ENCODE data around the gene C4orf46. TPM values are rescaled to one million over a fixed set of nuclear protein-coding genes. Genes with fewer than 3 reads are reported as not detected.
A peak's percentile ranks its signal among the peaks of the same experiment; 100 is the strongest.
"Not testable (repeated sequence)": the region's sequence is repeated elsewhere in the genome, so short reads cannot be mapped to it uniquely, and the experiment has no call there.

C4orf46 gene
- total RNA-seq, 1 donor from 2014 or later: 16.7 TPM

DNA sequence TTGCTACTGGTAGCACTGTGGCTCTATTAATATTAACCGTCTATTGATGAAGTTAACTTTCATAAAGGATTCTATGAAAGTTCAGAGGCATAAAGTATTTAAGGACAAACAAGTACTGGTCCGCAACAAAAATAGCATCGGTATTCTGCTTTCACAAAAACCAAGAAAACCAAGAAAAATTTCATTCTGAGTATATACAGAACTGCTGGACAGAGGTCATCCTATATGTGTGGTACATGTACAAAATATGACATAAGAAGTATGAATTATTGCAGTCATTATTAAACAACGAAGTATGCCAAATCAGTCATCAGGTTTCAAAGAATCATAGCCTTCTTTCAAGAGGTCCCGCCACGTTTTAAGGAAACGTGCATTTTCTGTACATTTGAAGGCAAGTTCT is 2.4 kb downstream of the C4orf46 start:
- no peak for DNase-seq
- H3K27me3 Mint-ChIP-seq: peaks cover 1% of the 10 kb centered on the region
- no peak overlapping the region for H3K27ac Mint-ChIP-seq
- no peak overlapping the region for H3K4me3 Mint-ChIP-seq
- peaks cover 13% of the 10 kb centered on the region for H3K36me3 Mint-ChIP-seq (ENCODE audit: low read depth)
- intact Hi-C loops (cut with micrococcal nuclease): no loop called here
- H3K4me1 Mint-ChIP-seq: peaks cover 19% of the 10 kb centered on the region
- no peaks in the 10 kb centered on the region for H3K9me3 Mint-ChIP-seq

GRCh38 chr4:158667651-158668198 is 4.0 kb downstream of the C4orf46 start:
- peak; percentile 72 for DNase-seq
- Mint-ChIP-seq H3K4me1 (peaks cover 16% of the 10 kb centered on the region), H3K27ac (no peak overlapping the region), H3K27me3 (peaks cover 1% of the 10 kb centered on the region), H3K36me3 (ENCODE audit: low read depth) (peaks cover 13% of the 10 kb centered on the region), H3K9me3 (no peaks in the 10 kb centered on the region), H3K4me3 (no peak overlapping the region)
- intact Hi-C loops (cut with micrococcal nuclease): no loop called here

DNA sequence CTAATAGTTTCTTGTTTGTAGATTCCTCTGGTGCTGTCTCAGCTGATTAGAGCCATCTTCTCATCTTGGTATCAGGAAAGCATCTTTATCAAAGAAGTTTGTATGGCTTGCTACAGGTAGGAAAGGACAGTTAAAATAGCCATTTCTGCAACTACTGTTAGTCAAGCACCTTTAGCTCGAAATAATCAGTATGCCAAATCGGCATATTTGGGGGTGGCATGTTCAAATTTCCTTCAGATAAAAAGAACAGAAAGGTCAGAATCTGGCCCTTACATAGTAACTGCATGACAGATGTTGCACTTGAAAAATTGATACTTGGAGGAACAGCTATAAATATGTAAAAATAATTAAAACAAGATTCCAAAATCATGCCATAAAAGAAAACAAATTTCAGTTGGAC is 4.8 kb downstream of the C4orf46 start:
- H3K27ac Mint-ChIP-seq: no peak overlapping the region
- peaks cover 13% of the 10 kb centered on the region for H3K36me3 Mint-ChIP-seq (ENCODE audit: low read depth)
- H3K4me1 Mint-ChIP-seq: peaks cover 14% of the 10 kb centered on the region
- H3K27me3 Mint-ChIP-seq: no peaks in the 10 kb centered on the region
- no peaks in the 10 kb centered on the region for H3K9me3 Mint-ChIP-seq
- DNase-seq: no peak
- intact Hi-C loops (cut with micrococcal nuclease): no loop called here
- no peak overlapping the region for H3K4me3 Mint-ChIP-seq

DNA sequence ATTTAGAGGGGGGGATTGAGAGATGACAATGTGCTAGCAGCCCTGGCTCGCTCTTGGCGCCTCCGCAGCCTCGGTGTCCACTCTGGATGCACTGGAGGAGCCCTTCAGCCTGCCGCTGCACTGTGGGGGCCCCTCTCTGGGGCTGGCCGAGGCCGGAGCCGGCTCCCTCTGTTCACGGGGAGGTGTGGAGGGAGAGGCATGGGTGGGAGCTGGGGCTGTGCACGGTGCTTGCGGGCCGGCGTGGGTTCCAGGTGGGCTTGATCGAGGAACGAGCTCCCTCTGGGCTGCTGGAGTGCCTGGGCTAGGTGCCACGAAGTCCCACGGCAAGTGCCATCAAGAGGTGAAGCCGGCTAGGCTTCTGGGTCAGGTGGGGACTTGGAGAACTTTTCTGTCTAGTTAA is 6.9 kb downstream of the C4orf46 start:
- intact Hi-C loops (cut with micrococcal nuclease): no loop called here
- no peaks in the 10 kb centered on the region for H3K27me3 Mint-ChIP-seq
- no peaks in the 10 kb centered on the region for H3K9me3 Mint-ChIP-seq
- H3K4me1 Mint-ChIP-seq: peaks cover 5% of the 10 kb centered on the region
- H3K4me3 Mint-ChIP-seq: no peak overlapping the region
- no peak for DNase-seq
- H3K36me3 Mint-ChIP-seq (ENCODE audit: low read depth): peaks cover 13% of the 10 kb centered on the region
- H3K27ac Mint-ChIP-seq: no peak overlapping the region

DNA sequence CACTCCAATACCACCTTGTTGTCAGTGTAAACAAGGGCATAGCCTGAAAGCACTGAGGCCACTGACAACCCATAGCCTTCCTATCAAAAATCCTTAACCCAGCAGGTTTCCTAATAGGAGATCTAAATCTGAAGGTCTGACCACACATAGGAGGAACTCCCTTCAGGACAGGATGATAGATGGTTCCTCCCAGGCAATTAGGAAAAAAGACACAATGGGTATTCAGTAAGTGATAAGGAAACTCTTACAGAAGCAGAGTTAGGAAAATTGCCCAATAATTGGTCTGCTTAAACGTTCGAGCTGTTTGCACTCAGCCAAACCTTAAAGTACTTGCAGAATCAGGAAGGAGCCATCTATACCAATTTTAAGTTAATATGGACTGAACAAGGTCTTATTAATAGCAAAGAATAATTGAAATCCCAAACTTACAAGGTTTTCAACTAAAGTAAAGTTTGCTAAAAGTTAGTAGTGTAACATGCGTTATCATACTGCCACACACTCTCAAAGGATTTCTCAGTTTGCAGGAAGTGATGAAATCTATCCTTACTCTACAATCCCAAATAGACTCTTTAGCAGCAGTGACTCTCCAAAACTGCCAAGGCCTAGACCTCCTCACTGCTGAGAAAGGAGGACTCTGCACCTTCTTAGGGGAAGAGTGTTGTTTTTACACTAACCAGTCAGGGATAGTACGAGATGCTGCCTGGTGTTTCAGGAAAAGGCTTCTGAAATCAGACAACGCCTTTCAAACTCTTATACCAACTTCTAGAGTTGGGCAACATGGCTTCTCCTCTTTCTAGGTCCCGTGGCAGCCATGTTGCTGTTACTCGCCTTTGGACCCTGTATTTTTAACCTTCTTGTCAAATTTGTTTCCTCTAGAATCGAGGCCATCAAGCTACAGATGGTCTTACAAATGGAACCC is 7.7 kb downstream of the C4orf46 start:
- intact Hi-C loops (cut with micrococcal nuclease); H3K27me3 Mint-ChIP-seq; H3K4me1 Mint-ChIP-seq; H3K9me3 Mint-ChIP-seq; H3K27ac Mint-ChIP-seq; DNase-seq; H3K4me3 Mint-ChIP-seq: not testable (repeated sequence)
- H3K36me3 Mint-ChIP-seq (ENCODE audit: low read depth): peaks cover 11% of the 10 kb centered on the region

DNA sequence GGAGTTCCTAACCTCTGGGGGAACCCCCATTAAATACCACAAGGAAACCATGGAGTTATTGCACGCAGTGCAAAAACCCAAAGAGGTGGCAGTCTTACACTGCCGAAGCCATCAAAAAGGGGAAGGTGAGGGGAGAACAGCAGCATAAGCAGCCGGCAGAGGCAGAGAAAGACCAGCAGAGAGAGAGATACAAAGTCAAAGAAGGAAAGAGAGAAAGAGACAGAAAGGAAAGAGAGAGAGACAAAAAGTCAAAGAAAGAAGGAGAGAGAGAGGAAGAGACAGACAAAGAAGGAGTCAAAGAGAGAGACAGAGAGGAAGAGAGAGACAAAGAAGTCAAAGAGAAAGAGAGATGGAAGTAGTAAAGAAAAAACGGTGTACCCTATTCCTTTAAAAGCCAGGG is 8.4 kb downstream of the C4orf46 start:
- DNase-seq; H3K4me3 Mint-ChIP-seq; H3K27me3 Mint-ChIP-seq; H3K27ac Mint-ChIP-seq; intact Hi-C loops (cut with micrococcal nuclease); H3K4me1 Mint-ChIP-seq; H3K9me3 Mint-ChIP-seq: not testable (repeated sequence)
- peaks cover 11% of the 10 kb centered on the region for H3K36me3 Mint-ChIP-seq (ENCODE audit: low read depth)

GRCh38 chr4:158657291-158657690 is 14.4 kb downstream of the C4orf46 start:
- peaks cover 4% of the 10 kb centered on the region for H3K4me1 Mint-ChIP-seq
- no peak overlapping the region for H3K4me3 Mint-ChIP-seq
- no peak overlapping the region for H3K27ac Mint-ChIP-seq
- intact Hi-C loops (cut with micrococcal nuclease): no loop called here
- peaks cover 2% of the 10 kb centered on the region for H3K27me3 Mint-ChIP-seq
- H3K9me3 Mint-ChIP-seq: no peaks in the 10 kb centered on the region
- no peaks in the 10 kb centered on the region for H3K36me3 Mint-ChIP-seq (ENCODE audit: low read depth)
- no peak for DNase-seq

- no peaks in the 10 kb centered on the region for H3K9me3 Mint-ChIP-seq
- H3K4me3 Mint-ChIP-seq: no peak overlapping the region
- no peaks in the 10 kb centered on the region for H3K36me3 Mint-ChIP-seq (ENCODE audit: low read depth)
- H3K27me3 Mint-ChIP-seq: peaks cover 2% of the 10 kb centered on the region
- peaks cover 4% of the 10 kb centered on the region for H3K4me1 Mint-ChIP-seq
- intact Hi-C loops (cut with micrococcal nuclease): no loop called here
- no peak overlapping the region for H3K27ac Mint-ChIP-seq
- DNase-seq: no peak
Measured at GRCh38 chr4:158656439-158656838, 15.2 kb downstream of the C4orf46 start.

DNA sequence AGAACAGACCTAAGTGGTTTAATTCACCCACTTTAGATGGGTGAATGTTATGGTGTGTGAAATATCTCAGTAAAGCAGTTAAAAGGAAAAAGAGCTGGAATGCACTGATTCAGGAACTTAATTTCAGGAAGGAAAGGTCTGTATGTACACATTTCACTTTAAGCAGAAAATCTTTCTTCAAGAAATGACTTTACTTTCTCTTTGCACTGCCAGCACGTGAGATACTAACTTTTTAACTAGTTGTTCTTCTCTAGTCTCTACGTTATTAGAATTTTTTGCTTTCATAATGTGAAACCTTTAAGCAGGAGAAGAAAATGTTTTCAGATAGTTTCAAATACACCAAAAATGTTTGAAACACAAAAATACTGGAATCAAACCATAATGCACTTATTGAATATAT is 18.8 kb downstream of the C4orf46 start:
- no peak for DNase-seq
- H3K27ac Mint-ChIP-seq: no peak overlapping the region
- H3K4me1 Mint-ChIP-seq: peaks cover 4% of the 10 kb centered on the region
- intact Hi-C loops (cut with micrococcal nuclease): no loop called here
- peaks cover 4% of the 10 kb centered on the region for H3K27me3 Mint-ChIP-seq
- no peaks in the 10 kb centered on the region for H3K36me3 Mint-ChIP-seq (ENCODE audit: low read depth)
- H3K4me3 Mint-ChIP-seq: peak overlapping the region; percentile 22
- no peaks in the 10 kb centered on the region for H3K9me3 Mint-ChIP-seq

- Mint-ChIP-seq H3K27ac (no peak overlapping the region), H3K36me3 (ENCODE audit: low read depth) (no peaks in the 10 kb centered on the region), H3K9me3 (no peaks in the 10 kb centered on the region), H3K4me3 (no peak overlapping the region), H3K27me3 (peaks cover 13% of the 10 kb centered on the region), H3K4me1 (peaks cover 4% of the 10 kb centered on the region)
- no peak for DNase-seq
- intact Hi-C loops (cut with micrococcal nuclease): no loop called here
Measured at GRCh38 chr4:158649111-158649680, 22.5 kb downstream of the C4orf46 start.

GRCh38 chr4:158644760-158645159 is 26.9 kb downstream of the C4orf46 start:
- Mint-ChIP-seq H3K27me3 (peaks cover 17% of the 10 kb centered on the region), H3K9me3 (no peaks in the 10 kb centered on the region), H3K4me3 (no peak overlapping the region), H3K36me3 (ENCODE audit: low read depth) (no peaks in the 10 kb centered on the region), H3K27ac (no peak overlapping the region), H3K4me1 (no peaks in the 10 kb centered on the region)
- intact Hi-C loops (cut with micrococcal nuclease): no loop called here
- DNase-seq: no peak

- H3K36me3 Mint-ChIP-seq (ENCODE audit: low read depth): no peaks in the 10 kb centered on the region
- intact Hi-C loops (cut with micrococcal nuclease): no loop called here
- H3K9me3 Mint-ChIP-seq: no peaks in the 10 kb centered on the region
Measured at GRCh38 chr4:158644356-158644755, 27.3 kb downstream of the C4orf46 start.

DNA sequence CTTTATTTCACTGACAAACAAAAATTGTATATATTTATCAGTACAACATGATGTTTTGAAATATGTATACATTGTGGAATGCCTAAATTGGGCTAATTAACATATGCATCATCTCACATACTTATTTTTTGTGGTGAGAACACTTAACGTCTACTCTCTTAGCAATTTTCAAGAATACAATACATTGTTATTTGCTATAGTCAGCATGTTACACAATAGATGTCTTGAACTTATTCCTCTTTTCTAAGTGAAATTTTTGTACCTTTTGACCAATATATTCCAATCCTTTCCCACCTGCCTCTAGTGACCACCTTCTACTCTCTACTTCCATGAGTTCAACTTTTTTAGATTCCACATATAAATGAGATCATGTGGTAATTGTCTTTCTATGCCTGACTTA is 35.1 kb downstream of the C4orf46 start:
- no peaks in the 10 kb centered on the region for H3K4me1 Mint-ChIP-seq
- H3K27me3 Mint-ChIP-seq: peaks cover 22% of the 10 kb centered on the region
- no peak for DNase-seq
- intact Hi-C loops (cut with micrococcal nuclease): no loop called here
- no peaks in the 10 kb centered on the region for H3K9me3 Mint-ChIP-seq
- no peak overlapping the region for H3K4me3 Mint-ChIP-seq
- no peak overlapping the region for H3K27ac Mint-ChIP-seq
- H3K36me3 Mint-ChIP-seq (ENCODE audit: low read depth): no peaks in the 10 kb centered on the region

More at GRCh38 chr4:158644356-158644755, 27.3 kb downstream of the C4orf46 start:
- Mint-ChIP-seq H3K27ac (no peak overlapping the region), H3K4me1 (no peaks in the 10 kb centered on the region), H3K4me3 (no peak overlapping the region), H3K27me3 (peaks cover 16% of the 10 kb centered on the region)
- DNase-seq: no peak

DNA sequence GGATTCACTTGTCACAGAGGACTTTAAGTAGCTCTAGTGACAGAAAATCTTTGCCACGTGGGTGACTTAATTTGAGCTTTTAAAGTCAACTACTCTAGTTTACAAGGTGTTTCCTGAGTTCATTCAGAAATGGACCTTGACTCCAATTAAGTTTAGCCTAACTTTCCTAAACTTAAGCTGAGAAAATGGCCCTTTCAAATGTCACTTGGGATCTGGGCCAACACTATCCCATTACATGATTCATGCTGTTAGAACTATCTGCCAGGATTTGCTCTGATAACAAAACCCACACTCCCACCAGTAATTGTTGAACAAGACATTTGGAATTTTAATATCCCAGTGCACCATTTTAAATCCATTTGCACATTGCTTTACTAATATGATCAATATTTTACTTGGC is 40.8 kb downstream of the C4orf46 start:
- no peaks in the 10 kb centered on the region for H3K9me3 Mint-ChIP-seq
- H3K4me1 Mint-ChIP-seq: no peaks in the 10 kb centered on the region
- H3K27me3 Mint-ChIP-seq: peaks cover 19% of the 10 kb centered on the region
- no peaks in the 10 kb centered on the region for H3K36me3 Mint-ChIP-seq (ENCODE audit: low read depth)
- no peak overlapping the region for H3K27ac Mint-ChIP-seq
- no peak for DNase-seq
- no peak overlapping the region for H3K4me3 Mint-ChIP-seq
- intact Hi-C loops (cut with micrococcal nuclease): no loop called here

All from activated CD4-positive, alpha-beta T cell treated with anti-CD3 and anti-CD28 coated beads, Interleukin-2, amount 10 ng/mL, durations not matched to agents 24 days and 14 days (primary cell).